NCI-H2171 (cell line): ENCODE results near the gene SH3BP4.

ENCODE experiments used
- DNase-seq: peaks from one replicate; lab custom pipeline; 2025; lab: John Stamatoyannopoulos, UW

SH3BP4 gene

GRCh38 chr2:234947556-234947955 lies 4.3 kb upstream of the SH3BP4 start:
- no peak for DNase-seq

GRCh38 chr2:234949762-234950434 lies 1.9 kb upstream of the SH3BP4 start:
- no peak for DNase-seq

DNA sequence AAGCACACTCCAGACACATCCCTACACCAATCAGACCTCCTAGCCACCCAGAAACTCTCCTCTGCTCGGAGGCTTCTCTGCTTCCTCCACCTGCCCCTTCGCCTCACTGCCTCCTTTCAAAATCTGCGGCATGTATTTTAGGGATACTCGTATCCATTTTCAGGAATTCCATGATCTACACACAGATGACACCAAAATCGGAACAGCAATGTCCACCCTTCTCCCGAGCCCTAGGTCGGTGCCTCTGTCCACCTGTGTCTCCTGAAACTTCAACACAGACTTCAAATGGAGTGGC lies 1.4 kb upstream of the SH3BP4 start:
- DNase-seq: no peak

DNA sequence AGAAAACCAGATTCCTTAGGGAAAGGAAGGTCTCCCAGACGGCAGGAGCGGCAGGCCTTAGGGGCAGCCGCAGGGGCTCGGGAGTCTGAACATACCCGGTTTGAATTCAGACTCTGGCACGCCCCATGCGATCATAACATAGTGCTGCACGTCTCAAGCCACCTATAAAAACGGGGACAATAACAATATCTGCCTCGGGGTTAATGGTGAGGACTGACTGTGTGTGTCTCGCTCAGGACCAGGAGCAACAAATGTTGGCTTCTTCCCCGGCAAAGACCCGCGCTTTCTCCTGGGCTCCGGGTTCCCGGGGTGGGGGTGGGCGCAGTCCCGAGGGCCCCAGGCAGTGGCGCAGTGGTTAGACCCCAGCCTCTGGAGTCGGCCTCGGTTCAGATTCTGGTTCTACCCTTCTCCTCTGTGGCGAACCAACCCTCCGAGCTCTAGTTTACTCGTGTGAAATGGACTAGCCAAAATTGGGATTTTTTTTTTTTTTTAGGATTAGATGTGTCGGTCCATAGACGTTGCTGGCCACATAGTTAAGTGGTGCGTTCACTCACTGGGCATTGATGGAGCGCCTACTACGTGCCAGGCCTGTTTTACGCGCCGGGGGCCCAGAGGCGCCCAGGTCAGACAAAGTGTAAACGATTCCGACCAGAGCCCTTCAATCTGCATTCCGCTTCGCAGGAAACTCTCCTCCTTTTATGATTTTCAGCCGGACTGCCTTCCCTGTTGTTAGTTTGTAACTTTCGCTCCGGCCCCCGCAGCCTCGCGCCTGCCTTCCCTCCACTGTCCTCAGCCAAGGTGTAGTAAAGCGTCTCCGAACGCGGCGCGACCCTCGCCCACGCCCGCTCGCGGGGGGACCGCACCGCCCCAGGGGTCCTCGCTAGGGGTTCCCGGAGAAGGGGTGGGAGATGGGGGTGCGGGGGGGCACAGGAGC lies 820 bp upstream of the SH3BP4 start:
- no peak for DNase-seq

GRCh38 chr2:234952270-234953115 lies 676 bp downstream of the SH3BP4 start:
- DNase-seq: no peak

DNA sequence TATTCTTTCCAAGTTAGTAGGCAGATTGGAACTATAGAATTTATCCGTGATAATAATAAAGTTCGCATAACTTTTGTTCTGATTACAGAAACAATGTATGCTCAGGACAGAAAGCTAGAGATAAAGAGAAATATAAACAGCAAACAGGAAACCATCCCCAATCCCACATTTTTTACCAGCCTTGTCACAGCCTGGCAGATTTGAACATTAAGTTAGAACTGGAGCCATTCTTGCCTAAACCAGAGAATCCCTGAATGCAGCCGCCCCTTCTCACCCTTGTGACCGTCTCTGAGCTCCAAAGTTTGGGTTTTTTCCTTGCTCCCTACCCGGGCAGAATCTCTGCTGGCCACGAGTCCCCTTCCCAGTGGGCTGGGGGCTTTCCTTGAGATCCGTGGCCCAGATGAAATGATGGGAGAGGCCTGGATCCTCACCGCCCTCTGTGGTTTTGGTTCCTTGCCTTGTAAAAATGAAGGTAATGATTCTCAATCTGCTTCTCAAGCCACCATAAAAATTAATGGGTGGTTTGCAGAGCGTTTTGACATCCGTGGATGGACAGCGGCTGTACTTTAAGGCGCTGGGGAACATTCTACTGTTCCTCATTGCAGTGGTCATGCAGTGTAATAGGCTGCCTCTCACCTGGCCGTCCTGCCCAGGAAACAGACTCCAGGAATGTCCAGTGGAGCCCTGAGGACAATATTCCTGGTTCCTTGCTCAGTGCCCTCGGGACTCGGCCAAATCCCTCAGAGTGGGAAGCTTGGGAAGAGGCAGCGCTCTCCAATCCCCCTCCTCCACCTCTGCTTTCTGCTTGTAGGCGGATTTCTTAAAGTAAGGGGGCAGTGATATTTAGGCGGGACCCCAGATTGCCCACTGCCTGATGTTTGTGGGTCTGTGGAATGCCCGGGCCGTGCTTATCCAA lies 1.6 kb downstream of the SH3BP4 start:
- DNase-seq: no peak

GRCh38 chr2:234954551-234954992 lies 2.8 kb downstream of the SH3BP4 start:
- DNase-seq: no peak

DNA sequence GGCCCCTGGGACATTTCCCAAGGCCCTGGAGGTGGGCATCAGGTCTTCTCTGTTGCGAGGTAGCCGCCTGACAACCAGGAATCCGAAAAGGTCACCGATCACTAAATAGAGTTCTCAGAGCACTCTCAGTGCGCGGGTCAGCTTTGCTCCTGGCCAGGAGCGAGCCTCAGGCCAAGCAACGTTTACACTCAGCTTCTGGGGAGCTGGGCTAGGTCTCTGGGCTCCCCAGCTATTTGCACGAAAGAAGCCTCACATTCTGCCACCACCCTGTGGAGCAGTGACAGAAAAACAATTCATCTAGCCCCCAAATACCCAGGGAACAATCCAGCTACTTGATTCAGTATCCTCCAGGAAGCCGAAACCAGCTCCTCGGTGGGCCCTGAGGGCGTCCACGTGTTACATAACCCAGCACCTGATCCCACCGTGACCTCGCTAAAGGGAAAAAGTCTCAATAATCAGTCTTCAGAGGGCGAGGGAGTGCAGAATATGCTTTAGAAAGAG lies 3.3 kb downstream of the SH3BP4 start:
- DNase-seq: no peak

- DNase-seq: no peak
These were observed 4.2 kb downstream of the SH3BP4 start for GRCh38 chr2:234955971-234956509.

DNA sequence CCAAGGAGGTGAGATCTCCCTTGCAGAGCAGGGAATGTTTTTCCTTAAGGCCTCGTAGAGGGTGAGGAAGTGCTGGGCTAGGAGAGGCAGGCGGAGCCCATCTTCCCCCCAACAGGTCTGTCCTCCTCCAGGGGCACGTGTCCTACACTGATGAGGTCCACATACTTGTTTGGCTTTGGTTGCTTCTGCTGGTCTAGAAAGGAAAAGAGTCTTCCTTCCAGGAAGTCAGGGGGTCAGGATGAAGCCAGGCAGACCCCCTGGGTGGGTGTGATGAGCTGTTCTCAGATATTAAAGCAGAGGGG lies 6.0 kb downstream of the SH3BP4 start:
- DNase-seq: no peak

GRCh38 chr2:234958311-234958710 lies 6.5 kb downstream of the SH3BP4 start:
- no peak for DNase-seq

DNA sequence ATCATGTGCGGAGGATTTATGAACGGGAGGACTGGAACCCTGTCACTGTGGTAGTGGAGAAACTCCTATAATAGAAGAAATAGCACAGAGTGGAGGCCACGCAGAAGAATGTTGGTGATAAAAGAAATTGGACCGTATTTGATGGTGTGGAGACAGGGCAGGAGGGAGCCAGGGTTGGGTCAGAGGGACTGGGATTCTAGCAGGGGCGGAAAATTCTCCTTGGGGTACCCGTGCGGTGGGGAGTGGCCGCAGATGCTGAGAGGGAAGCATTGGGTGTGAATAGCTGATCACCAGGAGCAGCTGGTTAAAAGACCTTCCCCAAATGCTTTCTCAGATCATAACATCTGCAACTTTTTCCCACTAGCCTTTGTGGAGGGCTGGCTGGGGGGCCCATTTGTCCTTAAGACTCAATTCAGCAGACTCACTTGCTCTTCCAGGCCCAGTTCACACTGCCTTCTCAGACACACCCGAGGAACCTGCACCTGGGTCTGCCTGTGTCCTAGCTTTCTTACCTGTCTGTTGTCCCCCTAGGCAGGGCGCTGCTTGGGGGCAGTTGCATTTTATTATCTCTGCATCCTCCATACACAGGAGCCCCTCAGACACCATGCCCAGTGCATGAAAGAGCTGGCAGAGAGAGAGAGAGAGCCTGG lies 7.1 kb downstream of the SH3BP4 start:
- no peak for DNase-seq

GRCh38 chr2:234960175-234961088 lies 8.6 kb downstream of the SH3BP4 start:
- DNase-seq: no peak

GRCh38 chr2:234961784-234962183 lies 10.0 kb downstream of the SH3BP4 start:
- no peak for DNase-seq

DNA sequence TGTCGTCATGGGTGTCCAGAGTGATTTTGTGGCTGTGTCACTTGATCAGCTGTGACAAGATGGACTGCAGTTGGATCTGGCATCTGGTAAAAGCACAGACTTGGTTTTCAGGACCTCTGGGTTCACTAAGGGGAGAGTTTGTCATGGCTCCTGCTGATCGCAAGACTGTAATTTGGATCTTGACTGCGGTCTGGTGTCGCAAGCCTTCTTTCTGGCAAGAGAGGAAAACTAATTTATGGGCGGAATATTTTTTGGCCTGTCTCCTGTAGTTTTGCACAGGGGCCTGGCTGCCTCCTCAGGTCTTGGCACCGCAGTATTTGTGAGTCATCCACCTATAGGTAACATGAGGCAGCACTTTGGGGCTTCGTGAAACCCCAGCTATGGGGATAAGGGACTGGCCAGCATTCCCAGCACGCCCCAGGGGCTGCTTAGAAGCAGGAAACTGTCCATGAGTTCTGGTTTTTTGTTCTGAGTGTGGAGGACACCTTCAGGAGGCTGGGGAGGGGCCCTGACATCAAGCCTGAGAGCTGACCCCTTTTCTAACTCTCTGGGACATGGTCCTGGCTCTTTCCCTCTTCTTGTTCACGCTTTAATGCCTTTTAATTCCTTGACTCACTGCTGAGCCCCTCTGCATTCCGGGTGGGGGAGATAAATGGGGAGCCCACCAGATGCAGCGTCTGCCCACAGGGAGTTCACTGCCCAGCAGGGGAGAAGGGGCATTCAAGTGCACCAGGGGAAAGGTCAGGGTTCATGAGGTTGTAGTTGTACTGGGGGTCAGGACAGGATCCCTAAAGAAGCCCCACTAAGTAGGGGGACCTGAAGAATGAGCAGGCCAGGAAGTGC lies 12.2 kb downstream of the SH3BP4 start:
- no peak for DNase-seq

DNA sequence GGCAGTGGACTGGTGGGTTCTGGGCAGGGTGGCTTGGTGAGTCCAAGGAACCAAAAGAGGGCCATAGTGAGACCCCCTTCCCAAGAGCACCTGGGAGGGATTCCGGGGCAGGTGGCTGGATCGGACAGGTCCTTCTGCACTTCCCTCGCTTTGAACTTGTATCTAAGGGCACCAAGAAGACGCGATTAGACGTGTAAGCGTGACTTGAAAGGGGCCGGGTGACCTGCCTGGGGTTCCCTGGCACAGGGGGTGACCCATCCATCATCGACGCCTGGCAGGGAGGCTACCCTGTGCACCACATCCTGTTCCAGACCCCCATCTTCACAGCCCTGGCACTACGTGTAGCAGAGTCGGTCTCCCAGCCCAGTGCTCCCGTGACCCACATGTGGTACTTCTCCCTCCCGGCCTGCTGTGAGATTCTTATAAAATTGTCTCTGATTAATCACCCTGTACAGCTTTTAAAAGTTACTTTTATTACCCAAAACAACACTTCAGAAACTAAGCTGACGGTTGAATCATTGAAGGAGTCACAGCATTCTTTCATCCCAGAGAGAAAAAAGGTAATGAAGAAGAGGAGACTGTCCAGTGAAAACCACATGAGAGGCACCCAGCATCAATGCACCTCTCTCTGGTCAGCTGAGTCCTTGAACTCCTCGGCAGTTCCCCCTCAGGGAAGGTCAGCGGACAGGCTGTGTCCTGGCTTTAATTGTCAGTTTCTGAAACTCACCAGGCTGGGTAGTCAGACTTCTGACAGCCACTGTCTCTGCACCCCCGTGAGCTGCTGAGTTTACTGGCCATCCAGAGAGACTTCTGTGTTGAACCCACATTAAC lies 13.0 kb downstream of the SH3BP4 start:
- DNase-seq: no peak

DNA sequence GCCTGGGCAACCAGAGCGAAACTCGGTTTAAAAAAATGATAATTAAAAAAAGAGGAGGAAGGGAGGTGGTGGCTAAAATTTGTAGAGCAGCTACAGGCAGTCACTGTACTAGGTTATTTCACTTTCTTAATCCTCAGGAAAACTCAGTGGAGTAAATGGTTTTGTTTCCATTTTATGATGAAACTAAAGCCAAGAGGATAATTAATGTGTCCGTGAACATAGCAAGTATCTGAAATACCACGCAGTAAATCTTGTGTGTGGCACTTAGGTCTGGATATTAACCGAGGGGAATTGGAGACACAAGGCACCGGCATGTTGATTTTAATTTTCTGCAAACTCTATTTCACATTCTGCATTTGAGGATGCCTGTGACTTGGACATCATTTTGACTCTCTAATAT lies 14.5 kb downstream of the SH3BP4 start:
- DNase-seq: no peak
